Keratinocyte (primary cell): ENCODE data around the gene AGPAT2. TPM values are rescaled to one million over a fixed set of nuclear protein-coding genes. Genes with fewer than 3 reads are reported as not detected.

Experiments used
- DNase-seq: peaks from one replicate; pipeline ENCODE4 v3.0.0-alpha.2; 2011; ENCODE audit warnings: low read depth, missing footprints, low spot score
- FAIRE-seq: peaks from 2 replicates; lab custom pipeline; 2011; peaks lifted over from hg19 to GRCh38; lab: Jason Lieb, UNC
- H2AFZ ChIP-seq: 2 replicates; pipeline ENCODE4 v1.6.0; 2012; ENCODE audit warnings: low read length, control low read depth, inconsistent platforms; ENCODE audit not compliant: control insufficient read depth
- H3K27ac ChIP-seq: 2 replicates; pipeline ENCODE4 v1.5.1; 2011; ENCODE audit warnings: low read length; ENCODE audit not compliant: control insufficient read depth, insufficient read depth
- H3K27me3 ChIP-seq: 3 replicates; pipeline ENCODE4 v1.6.0; 2011; ENCODE audit warnings: low read length; ENCODE audit not compliant: control insufficient read depth, insufficient read depth; ENCODE audit errors: extremely low read depth
- H3K36me3 ChIP-seq, 2 experiments: 2 replicates in 1 of 2; 3 replicates in 1 of 2; pipeline ENCODE4 v1.5.1; 2011; ENCODE audit warnings: low read length in 2 of 2, mild to moderate bottlenecking in 1 of 2; ENCODE audit not compliant: control insufficient read depth in 2 of 2, insufficient read depth in 2 of 2; ENCODE audit errors: extremely low read depth in 1 of 2
- H3K4me1 ChIP-seq: 3 replicates; pipeline ENCODE4 v1.5.1; 2011; ENCODE audit warnings: low read length; ENCODE audit not compliant: control insufficient read depth, insufficient read depth; ENCODE audit errors: extremely low read depth
- H3K4me2 ChIP-seq: 3 replicates; pipeline ENCODE4 v1.6.0; 2011; ENCODE audit warnings: low read depth, low read length; ENCODE audit not compliant: control insufficient read depth, insufficient read depth; ENCODE audit errors: extremely low read depth
- H3K4me3 ChIP-seq, 3 experiments: fragments of 200-600 bp in 1 of 3; sonication (generic) in 1 of 3; 2 replicates in 2 of 3; 3 replicates in 1 of 3; pipeline ENCODE4 v1.5.1; 2011 to 2016; ENCODE audit warnings: low read length in 3 of 3, mild to moderate bottlenecking in 3 of 3, control low read depth in 2 of 3, inconsistent platforms in 1 of 3, low read depth in 1 of 3, mixed read lengths in 1 of 3, mixed run types in 1 of 3, moderate library complexity in 1 of 3; ENCODE audit not compliant: control insufficient read depth in 2 of 3, insufficient read depth in 2 of 3; ENCODE audit errors: extremely low read depth in 1 of 3
- H3K79me2 ChIP-seq: 2 replicates; pipeline ENCODE4 v1.6.0; 2012; ENCODE audit warnings: low read length; ENCODE audit not compliant: control insufficient read depth, insufficient read depth
- H3K9ac ChIP-seq: 3 replicates; pipeline ENCODE4 v1.6.0; 2011; ENCODE audit warnings: low read length; ENCODE audit not compliant: control insufficient read depth, insufficient read depth; ENCODE audit errors: extremely low read depth
- H3K9me1 ChIP-seq: 3 replicates; pipeline ENCODE4 v1.6.0; 2011; ENCODE audit warnings: low read length; ENCODE audit not compliant: control insufficient read depth, insufficient read depth; ENCODE audit errors: extremely low read depth
- H3K9me3 ChIP-seq: 2 replicates; pipeline ENCODE4 v1.5.1; 2012; ENCODE audit warnings: low read depth, low read length; ENCODE audit not compliant: control insufficient read depth
- H4K20me1 ChIP-seq: 3 replicates; pipeline ENCODE4 v1.6.0; 2011; ENCODE audit warnings: low read length; ENCODE audit not compliant: control insufficient read depth, insufficient read depth; ENCODE audit errors: extremely low read depth
- EZH2 ChIP-seq: IDR thresholded peaks from one replicate; pipeline ENCODE4 v1.6.1; 2012; ENCODE audit warnings: inconsistent platforms, mild to moderate bottlenecking, low read length, moderate library complexity
- dilution Hi-C: fragments of 300-500 bp; cut with MboI; formaldehyde crosslinking; loops from one replicate; pipeline ENCODE4 v1.7.0; 2020; ENCODE audit warnings: low sequenced_read_pairs; ENCODE audit not compliant: extremely low pct_ligation_motif_present
- polyA plus RNA-seq, 5 experiments: library from polyadenylated mRNA; depleted of rRNA in 3 of 5; stranded (reverse) in 3 of 5; stranded (forward) in 1 of 5; unstranded in 1 of 5; fragments of >200 nt; gene quantifications; 1 replicate in 1 of 5; 2 replicates in 3 of 5; 3 replicates in 1 of 5; pipeline versions ENCODE4 v1.2.1 to v1.2.3, GENCODE V29; 2011 to 2012; ENCODE audit warnings: missing spikeins in 2 of 5, low read depth in 1 of 5, low replicate concordance in 1 of 5
- TF ChIP-seq, protein P1 (sequence below), 3 experiments: IDR thresholded peaks in 1 of 3; conservative IDR thresholded peaks in 1 of 3; optimal IDR thresholded peaks in 1 of 3; 2 replicates in 2 of 3; 3 replicates in 1 of 3; pipeline versions ENCODE3 to v1.5.1; 2011; ENCODE audit warnings: low read length in 3 of 3, mild to moderate bottlenecking in 3 of 3, moderate library complexity in 2 of 3, control low read depth in 1 of 3, inconsistent platforms in 1 of 3; ENCODE audit not compliant: insufficient read depth in 2 of 3; ENCODE audit errors: extremely low read depth in 1 of 3

The AGPAT2 gene
- polyA plus RNA-seq, 1 donor (not counting 4 experiments of a cell fraction or from before 2014, with no cell fraction given): 26.5 TPM

DNA sequence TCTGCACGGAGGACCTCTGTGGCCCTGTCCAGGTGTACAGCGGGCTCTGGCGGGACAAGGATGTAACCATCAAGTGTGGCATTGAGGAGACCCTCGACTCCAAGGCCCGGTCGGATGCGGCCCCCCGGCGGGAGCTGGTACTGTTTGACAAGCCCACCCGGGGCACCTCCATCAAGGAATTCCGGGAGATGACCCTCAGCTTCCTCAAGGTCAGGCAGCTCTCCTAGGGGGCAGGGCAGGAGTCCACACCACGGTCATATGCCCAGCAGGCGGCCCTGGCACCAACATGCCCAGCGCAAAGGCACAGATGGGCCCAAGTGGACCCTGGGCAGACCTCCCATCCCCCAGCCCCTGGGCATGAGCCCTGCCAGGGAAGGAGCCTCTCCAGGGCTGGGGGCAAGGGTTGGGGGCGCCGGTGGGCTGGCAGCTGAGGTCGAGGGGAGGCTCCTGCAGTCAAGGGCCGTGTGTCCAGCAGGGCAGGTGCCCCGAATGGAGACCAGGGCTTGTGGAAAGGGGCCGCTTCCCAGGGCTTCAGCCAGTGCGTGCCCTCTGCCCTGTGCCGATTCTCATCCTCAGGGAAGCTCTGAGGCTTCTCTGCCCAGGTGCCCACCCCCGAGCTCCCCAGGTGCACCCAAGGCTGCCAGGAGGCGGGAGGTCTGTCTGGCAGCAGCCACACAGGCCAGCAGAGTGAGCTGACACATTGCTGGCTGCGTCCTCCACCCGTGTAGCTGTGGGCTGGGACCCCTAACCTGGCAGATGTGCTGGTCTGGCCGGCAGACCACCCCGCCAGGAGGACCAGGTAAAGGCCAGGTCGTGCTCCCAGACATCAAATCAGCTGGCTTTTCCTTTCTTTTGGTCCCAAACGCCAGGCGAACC is 35.1 kb upstream of the AGPAT2 start:
- DNase-seq (no peak), FAIRE-seq (no peak)
- peaks cover 55% of the 10 kb centered on the region for H4K20me1 ChIP-seq
- peaks cover 36% of the 10 kb centered on the region for H3K4me1 ChIP-seq
- peaks cover 3% of the 10 kb centered on the region for H3K9me1 ChIP-seq
- no peak overlapping the region for H3K4me3 ChIP-seq
- dilution Hi-C loops: no loop called here
- peaks cover 24% of the 10 kb centered on the region for H3K79me2 ChIP-seq
- no peak overlapping the region for H3K4me2 ChIP-seq
- no peaks in the 10 kb centered on the region for H3K9me3 ChIP-seq
- H2AFZ ChIP-seq: no peak overlapping the region
- peaks cover 27 to 33% of the 10 kb centered on the region in 2 experiments for H3K36me3 ChIP-seq
- no peak overlapping the region for H3K27ac ChIP-seq
- H3K9ac ChIP-seq: no peak overlapping the region
- no peaks in the 10 kb centered on the region for H3K27me3 ChIP-seq
- TF ChIP-seq, protein P1, sequence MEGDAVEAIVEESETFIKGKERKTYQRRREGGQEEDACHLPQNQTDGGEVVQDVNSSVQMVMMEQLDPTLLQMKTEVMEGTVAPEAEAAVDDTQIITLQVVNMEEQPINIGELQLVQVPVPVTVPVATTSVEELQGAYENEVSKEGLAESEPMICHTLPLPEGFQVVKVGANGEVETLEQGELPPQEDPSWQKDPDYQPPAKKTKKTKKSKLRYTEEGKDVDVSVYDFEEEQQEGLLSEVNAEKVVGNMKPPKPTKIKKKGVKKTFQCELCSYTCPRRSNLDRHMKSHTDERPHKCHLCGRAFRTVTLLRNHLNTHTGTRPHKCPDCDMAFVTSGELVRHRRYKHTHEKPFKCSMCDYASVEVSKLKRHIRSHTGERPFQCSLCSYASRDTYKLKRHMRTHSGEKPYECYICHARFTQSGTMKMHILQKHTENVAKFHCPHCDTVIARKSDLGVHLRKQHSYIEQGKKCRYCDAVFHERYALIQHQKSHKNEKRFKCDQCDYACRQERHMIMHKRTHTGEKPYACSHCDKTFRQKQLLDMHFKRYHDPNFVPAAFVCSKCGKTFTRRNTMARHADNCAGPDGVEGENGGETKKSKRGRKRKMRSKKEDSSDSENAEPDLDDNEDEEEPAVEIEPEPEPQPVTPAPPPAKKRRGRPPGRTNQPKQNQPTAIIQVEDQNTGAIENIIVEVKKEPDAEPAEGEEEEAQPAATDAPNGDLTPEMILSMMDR (optimal IDR thresholded peaks at IDR 0.05 in 1 of 3, IDR thresholded peaks at IDR 0.05 in 1 of 3, conservative IDR thresholded peaks at IDR 0.05 in 1 of 3; ENCODE audit: extremely low read depth in 1 of 3, insufficient read depth in 2 of 3, low read length in 3 of 3): no peak
- no peak for TF ChIP-seq EZH2

DNA sequence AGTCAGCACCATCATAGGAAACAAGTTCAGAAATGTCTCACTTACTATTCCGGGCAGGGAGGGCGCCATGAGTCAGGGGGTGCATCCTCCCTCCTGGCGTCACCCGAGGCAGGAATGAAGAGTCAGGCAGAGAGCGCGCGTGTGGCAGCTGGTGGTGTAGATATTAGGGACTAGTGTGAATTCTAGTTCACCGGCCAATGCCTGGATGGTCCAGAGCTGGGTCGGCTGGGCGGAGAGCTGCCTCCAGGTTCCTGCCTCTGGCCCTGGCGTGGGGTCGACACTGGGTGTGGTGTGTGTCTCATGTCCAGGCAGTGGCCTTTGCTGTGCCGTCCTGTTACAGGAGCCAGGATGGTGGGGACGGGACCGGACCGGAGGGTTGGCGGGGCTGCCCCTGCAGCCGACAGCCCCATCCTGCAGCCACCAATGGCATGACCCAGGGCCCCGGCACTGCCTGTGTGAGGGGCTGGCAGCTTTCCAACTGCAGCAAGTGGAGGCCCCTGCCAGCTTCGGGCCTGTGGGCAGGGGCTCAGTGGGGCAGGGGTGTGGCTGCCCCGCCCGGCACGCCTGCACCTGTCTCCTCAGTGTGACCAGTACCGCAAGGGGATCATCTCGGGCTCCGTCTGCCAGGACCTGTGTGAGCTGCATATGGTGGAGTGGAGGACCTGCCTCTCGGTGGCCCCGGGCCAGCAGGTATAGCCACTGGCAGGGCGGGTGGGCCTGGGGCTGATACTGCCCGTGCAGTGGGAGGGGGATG is 34.3 kb upstream of the AGPAT2 start:
- Histone ChIP-seq H3K36me3 (peaks cover 23 to 28% of the 10 kb centered on the region in 2 experiments), H3K79me2 (peaks cover 16% of the 10 kb centered on the region), H3K9me3 (no peaks in the 10 kb centered on the region), H3K27ac (no peak overlapping the region), H3K9me1 (peaks cover 3% of the 10 kb centered on the region), H2AFZ (no peak overlapping the region), H4K20me1 (peaks cover 50% of the 10 kb centered on the region), H3K9ac (no peak overlapping the region), H3K4me1 (peaks cover 31% of the 10 kb centered on the region), H3K4me2 (peak overlapping the region; percentile 10), H3K27me3 (no peaks in the 10 kb centered on the region), H3K4me3 (no peak overlapping the region)
- FAIRE-seq (peak; percentile 75), DNase-seq (no peak)
- TF ChIP-seq EZH2: no peak
- TF ChIP-seq, protein P1 (optimal IDR thresholded peaks at IDR 0.05 in 1 of 3, IDR thresholded peaks at IDR 0.05 in 1 of 3, conservative IDR thresholded peaks at IDR 0.05 in 1 of 3; ENCODE audit: extremely low read depth in 1 of 3, insufficient read depth in 2 of 3, low read length in 3 of 3): no peak
- dilution Hi-C loops: no loop called here
